Measurements from ENCODE around the gene PRDX5.

The PRDX5 gene

GRCh38 chr11:64352099-64352994, 34.4 kb downstream of the PRDX5 start:
- no peaks in the 10 kb centered on the region for H3K27me3 ChIP-seq
- peaks cover 0 to 24% (median 12%) of the 10 kb centered on the region in 4 donors for H3K4me1 ChIP-seq
- no peaks in the 10 kb centered on the region for H3K9me3 ChIP-seq
- H3K36me3 ChIP-seq, result no peaks in the 10 kb centered on the region
- no peak overlapping the region for H3K4me3 ChIP-seq
- intact Hi-C loops (cut with DNase I; ENCODE audit: low total_unique reads), result no loop called here
- DNase-seq, result peak in 1 of 2 donors; percentile 65
- no peak overlapping the region for H3K27ac ChIP-seq
- no peak for TF ChIP-seq CTCF (IDR thresholded peaks at IDR 0.05)

- TF ChIP-seq CTCF (IDR thresholded peaks at IDR 0.05), result no peak
- Histone ChIP-seq H3K27ac (no peak overlapping the region), H3K27me3 (no peaks in the 10 kb centered on the region), H3K9me3 (no peaks in the 10 kb centered on the region), H3K36me3 (no peaks in the 10 kb centered on the region), H3K4me3 (no peak overlapping the region), H3K4me1 (peaks cover 0 to 29% (median 19%) of the 10 kb centered on the region in 4 donors)
- DNase-seq, result peak in 1 of 2 donors; percentile 66
- intact Hi-C loops (cut with DNase I; ENCODE audit: low total_unique reads), result no loop called here
Observed at GRCh38 chr11:64352995-64353714, 35.2 kb downstream of the PRDX5 start.

GRCh38 chr11:64353715-64354506, 36.0 kb downstream of the PRDX5 start:
- no peaks in the 10 kb centered on the region for H3K9me3 ChIP-seq
- intact Hi-C loops (cut with DNase I; ENCODE audit: low total_unique reads), result loop anchor here (2.0 kb wide), 1 partner anchor 35 kb away; the partner anchor contains the start of gene PRDX5
- H3K4me1 ChIP-seq, result peaks cover 0 to 34% (median 23%) of the 10 kb centered on the region in 4 donors
- no peak for DNase-seq
- TF ChIP-seq CTCF (IDR thresholded peaks at IDR 0.05), result no peak
- no peaks in the 10 kb centered on the region for H3K27me3 ChIP-seq
- H3K36me3 ChIP-seq, result no peaks in the 10 kb centered on the region
- no peak overlapping the region for H3K27ac ChIP-seq
- H3K4me3 ChIP-seq, result no peak overlapping the region

- no peaks in the 10 kb centered on the region for H3K9me3 ChIP-seq
- H3K27ac ChIP-seq, result peak overlapping the region; percentile 43 to 60
- intact Hi-C loops (cut with DNase I; ENCODE audit: low total_unique reads), result loop anchor here (2.0 kb wide), 1 partner anchor 37 kb away; the partner anchor contains the start of gene PRDX5
- peaks cover 0 to 44% (median 33%) of the 10 kb centered on the region in 4 donors for H3K4me1 ChIP-seq
- no peaks in the 10 kb centered on the region for H3K27me3 ChIP-seq
- H3K36me3 ChIP-seq, result no peaks in the 10 kb centered on the region
- peak; percentile 63 to 67 for TF ChIP-seq CTCF (IDR thresholded peaks at IDR 0.05)
- peak; percentile 78 to 91 for DNase-seq
- peak overlapping the region; percentile 35 to 47 for H3K4me3 ChIP-seq
Observed at GRCh38 chr11:64355078-64355940, 37.4 kb downstream of the PRDX5 start.

All from tibial artery (tissue), 4 donors.